C4-2B (cell line): ENCODE results near the gene FOXD4L6.
"Not testable (repeated sequence)": the region's sequence is repeated elsewhere in the genome, so short reads cannot be mapped to it uniquely, and the experiment has no call there.

ENCODE experiments used
- ZFX ChIP-seq: fragments of 450-650 bp; IDR thresholded peaks from 2 replicates; pipeline ENCODE4 v1.6.1; 2017
- TF ChIP-seq, protein P1 (sequence below): fragments of 450-650 bp; conservative IDR thresholded peaks from 2 replicates; pipeline ENCODE4 v1.5.1; 2017; ENCODE audit warnings: mild to moderate bottlenecking

DNA sequence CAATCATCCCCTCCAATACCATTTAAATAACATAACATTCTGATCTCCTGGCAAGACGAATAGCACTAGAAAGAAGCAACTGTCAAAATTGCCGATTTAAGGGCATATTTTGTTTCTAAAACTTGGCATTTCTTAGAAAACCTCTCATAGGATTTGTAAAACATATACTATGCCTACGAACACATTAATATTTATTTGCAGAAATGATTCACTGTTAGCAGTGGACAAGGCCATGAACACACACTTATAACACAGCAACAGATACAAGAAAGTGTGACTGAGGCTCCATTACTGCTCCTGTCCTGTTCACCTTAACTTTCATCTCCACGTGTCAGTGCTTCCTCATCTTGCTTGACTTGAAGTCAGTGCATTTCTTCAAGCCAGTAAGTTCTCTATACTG is 46.1 kb downstream of the FOXD4L6 start:
- TF ChIP-seq, protein P1, sequence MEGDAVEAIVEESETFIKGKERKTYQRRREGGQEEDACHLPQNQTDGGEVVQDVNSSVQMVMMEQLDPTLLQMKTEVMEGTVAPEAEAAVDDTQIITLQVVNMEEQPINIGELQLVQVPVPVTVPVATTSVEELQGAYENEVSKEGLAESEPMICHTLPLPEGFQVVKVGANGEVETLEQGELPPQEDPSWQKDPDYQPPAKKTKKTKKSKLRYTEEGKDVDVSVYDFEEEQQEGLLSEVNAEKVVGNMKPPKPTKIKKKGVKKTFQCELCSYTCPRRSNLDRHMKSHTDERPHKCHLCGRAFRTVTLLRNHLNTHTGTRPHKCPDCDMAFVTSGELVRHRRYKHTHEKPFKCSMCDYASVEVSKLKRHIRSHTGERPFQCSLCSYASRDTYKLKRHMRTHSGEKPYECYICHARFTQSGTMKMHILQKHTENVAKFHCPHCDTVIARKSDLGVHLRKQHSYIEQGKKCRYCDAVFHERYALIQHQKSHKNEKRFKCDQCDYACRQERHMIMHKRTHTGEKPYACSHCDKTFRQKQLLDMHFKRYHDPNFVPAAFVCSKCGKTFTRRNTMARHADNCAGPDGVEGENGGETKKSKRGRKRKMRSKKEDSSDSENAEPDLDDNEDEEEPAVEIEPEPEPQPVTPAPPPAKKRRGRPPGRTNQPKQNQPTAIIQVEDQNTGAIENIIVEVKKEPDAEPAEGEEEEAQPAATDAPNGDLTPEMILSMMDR, result not testable (repeated sequence)
- TF ChIP-seq ZFX, result not testable (repeated sequence)
